Stimulated activated CD8-positive, alpha-beta memory T cell treated with anti-CD3 and anti-CD28 coated beads, Interleukin-7, amount 100 ng/mL, for 1 hour (primary cell): ENCODE measurements around the gene PTPRA.
"Not testable (repeated sequence)": the region's sequence is repeated elsewhere in the genome, so short reads cannot be mapped to it uniquely, and the experiment has no call there.

Experiments used
- DNase-seq, 2 donors: peaks; one replicate each; pipeline ENCODE4 v3.0.0-alpha.2; 2020; ENCODE audit warnings: low read depth in 2 of 2

Gene PTPRA

GRCh38 chr20:3073251-3073643, 200.0 kb downstream of the PTPRA start:
- DNase-seq, result not testable (repeated sequence)

GRCh38 chr20:3074812-3075211, 201.5 kb downstream of the PTPRA start:
- no peak for DNase-seq

GRCh38 chr20:3075315-3075714, 202.0 kb downstream of the PTPRA start:
- DNase-seq, result not testable (repeated sequence)

GRCh38 chr20:3077618-3078134, 204.4 kb downstream of the PTPRA start:
- DNase-seq, result no peak

- DNase-seq, result no peak
These were observed 207.7 kb downstream of the PTPRA start for GRCh38 chr20:3080939-3081388.

GRCh38 chr20:3081641-3082040, 208.4 kb downstream of the PTPRA start:
- no peak for DNase-seq

GRCh38 chr20:3082306-3082951, 209.1 kb downstream of the PTPRA start:
- no peak for DNase-seq

- DNase-seq, result no peak
These were observed 210.0 kb downstream of the PTPRA start for GRCh38 chr20:3082955-3083952.

- no peak for DNase-seq
These were observed 211.2 kb downstream of the PTPRA start, which contains the start of gene AVP for GRCh38 chr20:3084283-3084985. TSS of gene AVP (minus strand) at chr20:3084724. CDS start at chr20:3084674, 50 bp downstream.

GRCh38 chr20:3084986-3085360, 211.7 kb downstream of the PTPRA start:
- DNase-seq, result no peak

GRCh38 chr20:3085571-3086072, 212.3 kb downstream of the PTPRA start:
- DNase-seq, result no peak

- DNase-seq, result no peak
These were observed 214.8 kb downstream of the PTPRA start for GRCh38 chr20:3088031-3088430.
